ENCODE data around the gene CROCC2. TPM values are rescaled to one million over a fixed set of nuclear protein-coding genes. Genes with fewer than 3 reads are reported as not detected.

Gene CROCC2
- total RNA-seq, 2 donors from 2014 or later: not detected

DNA sequence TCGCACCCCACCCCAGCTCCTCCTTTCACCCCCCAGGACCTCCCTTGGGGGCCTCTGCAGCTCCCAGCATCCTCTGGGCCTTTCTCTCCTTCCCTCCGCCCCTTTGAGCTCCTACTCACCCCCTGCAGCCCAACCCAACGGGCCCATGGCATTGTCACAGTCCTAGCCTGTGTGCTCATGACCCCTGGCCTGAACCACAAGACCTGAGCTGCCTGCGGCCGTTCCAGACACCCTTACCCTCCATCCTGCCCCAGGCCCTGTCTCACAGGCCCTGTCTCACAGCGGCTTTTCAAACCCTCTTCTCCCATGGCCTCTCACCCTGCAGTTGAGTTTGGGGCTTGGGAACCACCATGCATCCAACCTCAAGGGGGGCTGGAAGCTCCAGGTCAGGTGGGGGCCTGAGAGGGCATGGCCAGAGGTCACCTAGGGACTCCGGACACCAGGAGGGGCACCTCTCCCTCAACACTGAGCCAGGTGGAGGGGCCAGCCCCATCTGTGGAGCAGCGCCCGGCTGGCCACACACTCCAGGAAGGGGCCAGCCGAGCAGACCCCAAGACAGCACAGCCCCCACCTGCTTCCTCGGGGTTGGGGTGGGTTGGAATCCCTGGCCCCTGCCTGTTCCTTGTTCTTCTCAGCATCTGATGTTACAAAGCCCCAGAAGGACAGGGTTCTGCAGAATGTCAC is 17.1 kb upstream of the CROCC2 start:
- intact Hi-C loops (cut with DNase I): no loop called here
- DNase-seq (peak; percentile 16), ATAC-seq (no peak)

DNA sequence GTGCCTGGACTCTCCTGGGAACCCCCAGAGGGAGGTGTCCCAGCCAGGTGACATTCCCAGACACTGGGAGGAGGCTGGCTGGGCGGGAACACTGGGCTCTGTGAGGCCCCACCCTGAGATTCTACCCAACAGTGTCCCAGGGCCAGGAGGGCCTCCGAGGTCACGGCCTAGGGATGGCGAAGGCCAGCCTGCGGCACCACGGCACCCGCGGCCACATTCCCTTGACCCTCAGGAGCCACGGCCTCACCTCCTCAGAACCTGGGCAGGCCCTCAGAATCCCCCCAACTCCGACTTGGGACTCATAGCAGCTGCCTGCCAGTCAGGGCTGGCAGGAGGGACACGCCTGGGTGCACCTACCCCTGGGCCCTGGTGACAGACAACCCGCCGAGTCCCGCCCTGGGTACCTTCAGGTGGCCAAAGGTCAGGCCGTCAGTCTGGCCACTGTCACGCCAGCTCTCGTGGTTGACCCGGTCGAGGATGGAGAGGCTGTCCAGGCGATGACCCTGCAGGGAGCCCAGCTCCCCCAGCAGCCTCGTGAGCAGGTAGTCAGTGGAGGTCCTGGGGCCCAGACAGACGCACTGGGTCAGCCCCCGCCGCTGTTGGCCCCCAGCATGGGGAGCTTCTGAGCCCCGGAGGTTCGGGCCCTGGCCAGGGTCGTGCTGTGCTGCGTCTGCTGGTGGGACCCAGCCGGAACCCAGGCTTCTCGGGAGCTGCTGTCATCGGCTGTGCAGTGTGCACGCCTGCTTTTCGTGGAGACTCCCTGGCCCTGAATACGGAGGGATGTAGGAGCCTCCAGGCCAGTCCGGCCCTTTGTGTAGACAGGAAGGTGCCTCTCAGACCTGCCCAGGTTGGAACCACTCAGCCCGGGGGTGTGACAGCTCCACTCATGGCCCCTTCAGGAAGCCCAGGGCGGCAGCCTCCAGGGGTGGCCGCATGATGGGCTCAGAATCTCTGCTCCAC is 16.3 kb upstream of the CROCC2 start:
- intact Hi-C loops (cut with DNase I): no loop called here
- peak; percentile 25 for DNase-seq

DNA sequence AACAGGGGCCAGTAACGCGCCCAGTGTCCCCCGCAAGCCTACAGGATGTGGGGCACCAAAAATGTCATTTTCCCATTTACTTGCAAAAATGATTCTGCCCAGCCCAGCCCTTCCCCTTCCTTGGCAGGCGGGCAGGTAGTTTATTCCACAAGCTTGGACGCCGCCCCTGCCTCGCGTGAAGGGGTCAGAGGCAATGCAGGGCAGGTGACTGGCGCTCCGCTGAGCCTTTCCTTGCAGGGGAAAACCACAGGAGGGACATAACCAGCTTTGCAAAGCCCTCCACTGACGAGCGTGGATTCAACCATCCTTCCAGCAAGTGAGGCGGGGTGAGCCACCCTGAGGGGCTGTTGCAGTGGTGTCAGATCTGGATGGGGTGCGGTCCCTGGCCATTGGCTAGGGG is 15.4 kb upstream of the CROCC2 start:
- ATAC-seq (no peak), DNase-seq (peak; percentile 10)
- intact Hi-C loops (cut with DNase I): no loop called here

More for the DNA sequence above, 16.3 kb upstream of the CROCC2 start:
- no peak for ATAC-seq

DNA sequence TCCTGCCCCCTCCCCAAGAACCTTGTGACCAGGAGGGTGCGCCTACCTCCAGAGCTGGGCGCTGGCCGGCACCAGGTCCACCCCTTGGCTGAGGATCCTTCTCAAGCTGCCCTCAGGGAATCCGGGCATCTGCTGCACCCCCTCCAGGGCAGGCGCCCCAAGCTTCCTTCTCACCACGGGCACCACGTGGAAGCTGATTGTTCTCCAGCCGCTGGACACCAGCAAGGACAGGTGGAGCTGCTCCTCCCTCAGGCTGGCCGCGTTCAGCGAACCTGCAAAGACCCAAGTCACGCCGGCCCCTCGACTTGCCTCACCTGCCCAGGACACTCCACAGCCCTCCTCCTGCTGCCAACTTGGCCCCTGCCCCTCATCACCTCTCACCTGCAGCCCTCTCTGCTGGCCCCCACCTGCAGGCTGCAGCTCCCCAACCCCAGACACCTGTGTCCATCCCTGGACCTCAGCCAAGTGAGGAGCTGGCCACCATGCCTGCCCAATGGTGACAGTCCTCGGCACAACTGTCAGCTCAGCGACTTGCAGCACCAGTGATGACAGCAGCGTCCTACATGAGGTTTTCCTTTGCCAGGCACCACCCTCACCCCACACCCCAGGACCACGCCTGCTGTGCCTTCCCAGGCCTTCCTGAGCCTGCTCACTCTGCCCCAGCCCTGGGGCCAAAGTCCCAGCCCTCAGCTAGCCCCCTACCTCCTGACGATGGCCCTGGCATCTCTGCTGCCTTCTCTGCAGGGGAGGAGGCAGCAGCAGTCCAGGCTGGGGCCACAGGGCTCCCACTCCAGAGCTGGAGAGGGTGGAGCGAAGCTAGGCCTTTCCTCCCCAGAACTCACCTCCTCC is 14.4 kb upstream of the CROCC2 start:
- ATAC-seq (no peak), DNase-seq (no peak)
- intact Hi-C loops (cut with DNase I): no loop called here

DNA sequence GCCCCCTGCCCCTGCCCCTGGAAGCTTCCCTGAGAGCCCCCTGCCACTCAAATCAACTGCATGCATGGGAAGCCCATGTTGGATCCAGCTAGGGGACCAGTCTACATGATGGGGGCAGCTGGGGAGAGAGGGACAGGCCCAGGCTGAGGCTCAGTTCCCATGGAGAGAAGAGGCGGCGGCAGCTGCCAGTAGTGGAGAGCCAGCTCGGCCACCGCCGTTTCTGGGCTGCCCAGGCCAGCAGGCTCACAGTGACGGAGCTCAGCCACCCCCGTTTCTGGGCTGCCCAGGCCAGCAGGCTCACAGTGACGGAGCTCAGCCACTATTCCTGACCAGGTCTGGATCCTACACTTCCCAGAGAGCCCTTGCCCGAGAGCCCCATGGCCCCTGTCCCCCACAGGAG is 13.8 kb upstream of the CROCC2 start:
- no peak for ATAC-seq
- intact Hi-C loops (cut with DNase I): no loop called here
- no peak for DNase-seq

DNA sequence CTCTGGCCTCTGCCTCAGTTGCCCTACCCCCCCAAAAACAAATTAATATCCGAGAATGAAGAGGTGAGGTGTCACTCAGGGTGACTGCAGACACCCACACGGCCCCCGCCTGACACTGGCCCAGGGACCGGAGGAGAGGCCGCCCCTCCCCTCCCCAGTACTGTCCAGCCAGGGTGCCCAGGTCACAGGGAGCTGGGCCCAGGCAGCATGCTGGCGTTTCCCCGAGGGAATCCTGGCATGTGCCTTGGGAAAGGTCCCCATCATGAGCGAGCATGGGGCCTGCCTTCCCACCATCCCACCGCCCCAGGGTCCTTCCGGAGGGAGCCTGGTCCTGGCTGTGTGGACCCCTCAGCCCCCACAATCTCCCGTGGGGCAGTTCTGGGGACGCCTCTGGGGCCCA is 13.2 kb upstream of the CROCC2 start:
- ATAC-seq: no peak
- no peak for DNase-seq
- intact Hi-C loops (cut with DNase I): no loop called here

DNA sequence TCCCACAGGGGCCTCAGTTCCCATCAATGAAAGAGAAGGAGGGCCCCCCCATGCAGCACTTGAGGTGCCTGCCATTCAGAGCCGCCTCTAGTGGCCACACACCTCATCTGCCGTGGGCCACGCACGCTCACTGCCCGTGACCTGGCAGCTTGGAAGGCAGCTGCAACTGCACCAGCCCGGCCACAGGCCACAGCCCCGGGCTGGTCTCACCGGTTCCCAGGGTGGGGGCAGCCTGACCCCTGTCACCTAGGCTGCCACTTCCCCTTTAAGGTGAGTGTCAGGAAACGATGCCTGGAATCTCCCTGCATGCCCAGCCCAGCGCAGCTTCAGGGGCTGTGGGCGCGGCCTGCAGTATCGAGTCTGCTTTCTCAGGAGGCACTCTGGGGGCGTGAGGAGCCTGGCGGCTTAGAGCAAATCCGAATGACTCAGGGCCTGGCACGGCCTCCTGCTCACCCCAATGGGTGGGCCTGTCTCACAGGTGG is 12.7 kb upstream of the CROCC2 start:
- DNase-seq: no peak
- intact Hi-C loops (cut with DNase I): no loop called here
- ATAC-seq: no peak

DNA sequence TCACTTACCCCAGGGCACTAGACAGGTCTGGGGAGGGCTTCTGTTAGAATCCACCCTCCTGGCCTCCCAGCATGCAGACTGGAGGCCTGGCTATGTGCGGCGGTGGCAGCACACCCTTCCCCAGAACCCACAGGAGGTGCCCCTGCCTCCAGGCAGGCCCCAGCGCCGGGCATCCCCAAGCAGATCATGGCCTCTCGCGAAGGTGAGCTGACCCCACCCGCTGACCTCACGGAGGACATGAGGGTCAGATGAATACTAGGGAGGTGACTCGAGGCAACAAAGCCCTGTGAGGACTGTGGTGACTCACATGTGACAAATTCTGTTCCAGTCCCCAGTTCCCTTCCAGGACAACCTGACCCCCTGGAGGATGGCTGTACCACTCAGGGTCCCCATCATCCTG is 12.1 kb upstream of the CROCC2 start:
- no peak for DNase-seq
- intact Hi-C loops (cut with DNase I): no loop called here
- no peak for ATAC-seq

DNA sequence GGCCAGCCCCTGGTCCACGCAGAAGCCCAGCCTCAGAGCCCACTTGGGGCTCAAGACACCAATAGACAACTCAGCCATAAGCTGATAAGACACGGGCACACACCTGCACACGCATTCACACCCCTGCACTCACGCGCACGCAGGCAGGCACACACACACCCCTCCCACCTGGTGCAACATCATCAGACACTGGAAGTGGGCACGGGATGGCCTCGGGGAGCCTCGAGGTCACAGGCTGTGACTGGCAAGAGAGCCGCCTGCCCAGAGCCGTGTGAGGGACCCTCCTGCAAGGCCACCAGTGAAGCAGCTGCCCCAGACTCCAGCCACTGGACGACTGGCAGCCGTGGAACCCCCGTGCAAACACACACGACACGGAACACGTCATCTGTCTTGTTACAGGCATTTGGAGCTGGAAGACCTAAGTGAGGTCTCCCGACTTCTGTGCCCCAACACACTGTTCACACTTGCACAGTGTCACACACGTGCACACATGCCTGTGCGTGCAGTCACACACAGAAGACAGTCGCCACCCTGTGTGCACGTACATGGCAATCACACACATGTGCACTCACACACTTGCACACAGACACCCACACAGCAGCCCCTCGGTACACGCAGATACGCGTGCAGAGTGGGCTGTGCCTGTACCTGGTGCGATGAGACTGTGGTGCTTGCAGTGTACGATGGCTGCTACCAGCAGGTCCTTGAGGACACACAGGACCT is 11.1 kb upstream of the CROCC2 start:
- ATAC-seq (no peak), DNase-seq (no peak)
- intact Hi-C loops (cut with DNase I): no loop called here

DNA sequence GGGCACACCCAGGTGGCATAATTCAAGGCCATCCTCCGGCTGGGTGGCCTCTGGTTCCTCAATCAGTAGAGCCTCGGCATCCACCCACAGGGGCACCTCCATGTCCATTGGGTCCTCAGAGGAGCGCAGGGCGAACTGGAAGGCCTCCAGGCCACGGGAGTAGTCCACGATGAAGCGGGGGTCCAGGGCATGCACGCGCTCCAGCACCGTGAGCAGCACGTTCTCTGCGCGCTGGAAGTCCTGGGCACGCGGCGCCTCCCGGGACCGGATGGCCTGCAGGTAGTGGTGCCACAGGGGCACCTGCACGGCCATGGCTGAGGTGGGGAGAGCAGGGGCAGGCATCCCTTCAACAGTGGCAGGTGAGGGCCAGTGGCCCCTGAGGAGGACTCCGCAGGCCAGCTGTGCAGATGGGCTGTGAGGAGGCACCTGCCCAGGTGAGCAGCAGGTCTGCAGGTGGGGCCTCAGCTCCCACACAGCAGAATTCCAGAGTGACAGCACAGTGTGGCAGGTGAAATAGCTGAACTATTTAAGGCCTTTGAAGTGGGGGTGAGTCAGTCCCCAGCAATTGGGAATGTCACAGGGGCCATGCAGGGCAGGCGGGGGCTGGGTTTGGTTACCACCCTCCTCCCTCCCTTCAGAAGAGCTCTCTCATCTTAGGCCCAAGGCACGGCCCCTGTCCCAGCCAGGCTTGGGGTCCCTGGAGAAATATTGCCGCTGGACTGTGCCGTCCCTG is 10.3 kb upstream of the CROCC2 start, which contains the start of gene MAB21L4:
MAB21L4 (minus strand) TSS at position 501 of the 733 bp plus-strand sequence; CDS start at position 342, 159 bp downstream.
- DNase-seq: no peak
- intact Hi-C loops (cut with DNase I): no loop called here
- ATAC-seq: no peak

DNA sequence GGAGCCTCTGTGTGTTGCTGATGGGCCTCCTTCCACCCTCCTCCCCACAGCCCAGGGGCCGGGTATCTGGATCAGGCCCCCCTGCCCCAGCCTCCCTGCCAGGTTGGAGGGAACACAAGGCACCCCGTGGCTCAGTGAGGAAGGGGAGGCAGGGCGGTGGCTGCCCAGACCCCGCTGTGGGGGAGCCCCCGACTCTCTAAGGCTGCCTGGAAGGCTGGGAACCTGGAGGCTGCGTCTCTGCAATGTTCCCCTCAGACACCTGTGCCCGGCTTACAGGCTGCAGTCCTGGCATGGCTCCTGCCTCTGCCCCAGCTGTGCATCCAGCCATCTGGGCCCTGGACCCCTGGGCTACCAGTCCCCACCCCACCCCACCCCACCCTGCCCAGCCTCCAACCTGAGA is 9.7 kb upstream of the CROCC2 start:
- ATAC-seq (no peak), DNase-seq (no peak)
- intact Hi-C loops (cut with DNase I): no loop called here

DNA sequence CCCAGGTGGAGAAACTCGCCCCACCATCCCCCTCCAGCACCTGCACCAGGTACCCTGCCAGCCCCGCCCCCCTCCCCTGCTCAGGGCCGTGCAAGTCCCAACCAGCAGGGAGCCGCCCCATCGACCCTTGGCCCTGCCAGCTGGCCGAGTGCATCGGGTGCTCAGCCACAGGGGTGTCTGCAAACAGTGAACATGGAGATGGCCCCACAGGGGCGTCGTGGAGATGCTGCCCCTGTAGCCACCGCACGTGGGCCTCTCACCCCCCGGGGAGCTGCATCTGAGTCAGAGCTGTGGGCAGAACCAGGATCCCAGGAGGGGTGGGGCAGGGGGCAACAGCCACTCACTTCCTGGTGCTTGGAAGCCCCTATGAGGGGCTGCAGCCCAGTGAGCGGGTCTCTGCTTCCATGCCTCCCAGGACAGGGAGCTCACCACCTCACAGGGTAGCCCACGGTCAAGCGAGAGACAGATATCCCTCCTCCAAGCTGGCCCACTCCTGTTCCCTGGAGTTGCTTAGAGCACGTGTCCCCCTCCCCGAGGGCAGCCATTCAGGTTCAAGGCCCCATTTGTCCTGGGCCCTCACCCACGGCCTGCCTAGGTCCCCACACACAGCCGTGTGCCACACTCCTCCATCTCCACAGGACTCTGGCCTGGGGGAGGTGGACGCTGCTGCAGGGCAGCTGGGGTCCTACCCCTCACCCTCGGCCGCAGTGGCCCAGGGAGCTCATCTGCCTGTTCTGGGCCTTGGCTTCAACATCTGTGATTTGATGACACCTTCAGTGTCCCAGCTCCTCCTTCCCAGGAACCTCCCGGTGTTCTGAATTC is 9.1 kb upstream of the CROCC2 start:
- intact Hi-C loops (cut with DNase I): no loop called here
- ATAC-seq: no peak
- no peak for DNase-seq

DNA sequence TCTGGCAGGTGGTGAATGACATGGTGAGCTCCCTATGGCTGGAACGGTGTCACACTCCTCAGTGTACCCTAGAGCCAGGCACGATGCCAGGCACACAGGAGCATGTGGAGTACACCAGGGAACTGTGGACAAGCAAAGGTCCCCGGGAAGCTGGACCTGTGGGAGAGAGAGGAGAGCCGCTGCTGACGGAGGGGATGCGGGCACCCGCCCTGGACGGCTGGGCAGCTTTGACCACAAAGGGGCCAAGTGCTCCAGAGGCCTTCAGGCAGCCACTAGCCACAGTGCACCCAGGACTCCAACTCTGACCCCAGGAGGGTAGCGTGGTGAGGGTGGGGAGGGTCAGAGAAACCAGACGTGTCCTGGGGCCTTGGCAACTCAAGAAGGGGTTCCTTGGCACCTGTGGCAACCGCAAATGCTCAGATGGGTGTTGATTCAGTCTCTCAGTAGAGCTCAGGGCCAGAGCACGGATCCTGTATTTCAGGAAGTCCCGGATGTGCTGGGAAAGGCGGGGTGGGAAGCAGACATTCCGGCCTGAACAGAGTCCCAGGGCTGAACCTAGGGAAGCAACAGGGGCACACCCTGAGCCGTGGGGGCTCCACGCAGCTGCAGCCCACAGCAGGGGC is 7.9 kb upstream of the CROCC2 start:
- peak; percentile 60 for DNase-seq
- ATAC-seq: peak; percentile 53 to 67
- intact Hi-C loops (cut with DNase I): no loop called here

DNA sequence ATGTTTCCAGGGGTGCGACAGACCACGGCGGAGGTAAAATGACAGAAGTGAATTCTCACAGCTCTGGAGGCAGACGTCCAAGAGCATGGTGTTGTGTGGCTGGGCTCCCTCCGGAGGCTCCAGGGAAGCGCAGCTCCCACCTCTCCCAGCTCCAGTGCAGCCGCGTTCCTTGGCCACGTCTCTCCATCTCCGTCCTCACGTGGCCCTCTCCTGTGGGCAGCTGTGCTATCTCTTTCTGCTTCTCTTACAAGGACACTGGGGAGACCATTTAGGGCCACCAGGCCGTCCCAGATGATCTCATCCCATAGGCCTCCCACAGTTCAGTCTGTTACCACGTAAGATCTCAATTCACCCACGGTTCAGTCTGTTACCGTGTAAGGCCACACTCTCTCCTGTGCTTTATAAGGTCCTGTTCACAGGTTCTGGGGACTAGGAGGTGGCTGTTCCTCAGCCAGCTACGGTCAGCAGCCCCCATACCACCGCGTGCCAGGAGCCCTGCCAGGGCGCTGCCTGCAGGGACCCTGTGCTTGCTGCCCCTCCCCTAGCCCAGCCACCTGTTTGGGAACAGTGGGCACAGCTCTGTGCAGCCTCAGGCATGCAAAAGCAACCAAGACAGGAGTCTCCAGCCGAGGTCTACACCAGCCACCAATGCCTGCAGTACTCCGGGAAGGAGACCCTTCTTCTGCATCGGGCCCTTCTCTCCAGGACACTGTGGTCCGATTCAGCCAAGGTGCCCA is 7.2 kb upstream of the CROCC2 start:
- DNase-seq: peak; percentile 16
- intact Hi-C loops (cut with DNase I): no loop called here
- peak; percentile 22 to 81 for ATAC-seq

DNA sequence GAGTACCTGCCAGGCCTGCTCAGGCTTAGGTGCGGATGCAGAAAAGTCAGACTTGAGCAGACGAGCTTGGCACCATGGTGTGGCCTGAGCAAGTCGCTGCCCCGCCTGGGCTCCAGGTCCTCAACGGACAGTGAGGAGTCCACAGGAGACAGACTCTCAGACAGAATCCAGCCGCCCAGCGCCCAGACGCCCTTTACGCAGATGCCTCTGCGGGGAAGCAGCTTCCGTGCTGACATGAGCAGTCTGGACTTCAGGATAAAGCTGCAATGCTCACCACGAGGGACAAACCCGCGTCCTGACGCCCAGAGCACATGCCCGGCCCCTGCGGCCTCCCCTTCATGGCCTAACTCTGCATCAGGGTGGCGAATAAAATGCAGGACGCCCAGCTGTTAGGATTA is 6.7 kb upstream of the CROCC2 start:
- DNase-seq: peak; percentile 19
- intact Hi-C loops (cut with DNase I): no loop called here
- no peak for ATAC-seq
